Right atrium auricular region (tissue), 2 donors: ENCODE results near the gene BBS9. TPM values are rescaled to one million over a fixed set of nuclear protein-coding genes. Genes with fewer than 3 reads are reported as not detected.
"Not testable (repeated sequence)": the region's sequence is repeated elsewhere in the genome, so short reads cannot be mapped to it uniquely, and the experiment has no call there.

Experiments used
- DNase-seq: peaks from one replicate; pipeline ENCODE4 v3.0.0-alpha.2; 2019; ENCODE audit warnings: low spot score
- H3K27ac ChIP-seq, 2 donors: fragments of 200-600 bp; sonication (generic); 1 replicate in 1 of 2; 2 replicates in 1 of 2; pipeline ENCODE4 v1.5.1; 2016 to 2019
- H3K27me3 ChIP-seq, 2 donors: fragments of 200-600 bp; sonication (generic); one replicate each; pipeline versions ENCODE4 v1.5.1 to v1.6.0; 2017 to 2019
- H3K36me3 ChIP-seq: fragments of 200-600 bp; sonication (generic); one replicate; pipeline ENCODE4 v1.5.1; 2016
- H3K4me1 ChIP-seq, 2 donors: fragments of 200-600 bp; sonication (generic); one replicate each; pipeline versions ENCODE4 v1.5.1 to v1.6.0; 2017 to 2019
- H3K4me3 ChIP-seq, 2 donors: fragments of 200-600 bp; sonication (generic); 1 replicate in 1 of 2; 2 replicates in 1 of 2; pipeline ENCODE4 v1.5.1; 2017 to 2019; ENCODE audit warnings: mild to moderate bottlenecking in 1 of 2, moderate library complexity in 1 of 2
- H3K9me3 ChIP-seq, 2 donors: fragments of 200-600 bp; sonication (generic); one replicate each; pipeline ENCODE4 v1.5.1; 2019
- CTCF ChIP-seq, 2 donors: fragments of 200-600 bp; sonication (generic); IDR thresholded peaks; one replicate each; pipeline ENCODE4 v1.5.1; 2019; ENCODE audit warnings: antibody characterized with exemption in 2 of 2
- total RNA-seq, 2 donors: library from RNA; depleted of rRNA; stranded (reverse); fragments of >200 nt; gene quantifications; one replicate each; pipeline ENCODE4 v1.1.0, GENCODE V29; 2016

The BBS9 gene
- total RNA-seq, 2 donors from 2014 or later: 13.3 to 13.8 TPM

- no peak for TF ChIP-seq CTCF (IDR thresholded peaks at IDR 0.05)
- no peak overlapping the region for H3K4me3 ChIP-seq
- no peaks in the 10 kb centered on the region for H3K9me3 ChIP-seq
- DNase-seq: no peak
- no peaks in the 10 kb centered on the region for H3K4me1 ChIP-seq
- H3K36me3 ChIP-seq: peaks cover 22% of the 10 kb centered on the region
- H3K27ac ChIP-seq: no peak overlapping the region
- no peaks in the 10 kb centered on the region for H3K27me3 ChIP-seq
Measured at GRCh38 chr7:33091111-33091531, 38.2 kb upstream of the BBS9 start.

GRCh38 chr7:33091641-33092191 is 37.6 kb upstream of the BBS9 start:
- DNase-seq: no peak

GRCh38 chr7:33093266-33093665 is 36.1 kb upstream of the BBS9 start:
- Histone ChIP-seq H3K27ac (no peak overlapping the region), H3K4me1 (no peaks in the 10 kb centered on the region), H3K36me3 (peaks cover 31% of the 10 kb centered on the region), H3K27me3 (no peaks in the 10 kb centered on the region), H3K4me3 (no peak overlapping the region), H3K9me3 (no peaks in the 10 kb centered on the region)
- no peak for DNase-seq
- TF ChIP-seq CTCF (IDR thresholded peaks at IDR 0.05): no peak

More at GRCh38 chr7:33091641-33092191, 37.6 kb upstream of the BBS9 start:
- Histone ChIP-seq H3K9me3 (no peaks in the 10 kb centered on the region), H3K4me3 (no peak overlapping the region), H3K27me3 (no peaks in the 10 kb centered on the region), H3K27ac (no peak overlapping the region), H3K36me3 (peaks cover 28% of the 10 kb centered on the region), H3K4me1 (no peaks in the 10 kb centered on the region)
- no peak for TF ChIP-seq CTCF (IDR thresholded peaks at IDR 0.05)

- H3K9me3 ChIP-seq, H3K4me1 ChIP-seq, H3K27me3 ChIP-seq, H3K27ac ChIP-seq, H3K4me3 ChIP-seq, DNase-seq: not testable (repeated sequence)
- peaks cover 42% of the 10 kb centered on the region for H3K36me3 ChIP-seq
Measured at GRCh38 chr7:33094745-33095275, 34.6 kb upstream of the BBS9 start.

- H3K27me3 ChIP-seq: no peaks in the 10 kb centered on the region
- H3K4me3 ChIP-seq: no peak overlapping the region
- H3K36me3 ChIP-seq: peaks cover 50% of the 10 kb centered on the region
- peak overlapping the region in 1 of 2 donors; percentile 62 for H3K27ac ChIP-seq
- H3K4me1 ChIP-seq: no peaks in the 10 kb centered on the region
- H3K9me3 ChIP-seq: no peaks in the 10 kb centered on the region
- no peak for DNase-seq
- TF ChIP-seq CTCF (IDR thresholded peaks at IDR 0.05): no peak
Measured at GRCh38 chr7:33099154-33099940, 30.0 kb upstream of the BBS9 start.

GRCh38 chr7:33100770-33101169 is 28.6 kb upstream of the BBS9 start:
- H3K27ac ChIP-seq: no peak overlapping the region
- H3K4me1 ChIP-seq: peaks cover 0 to 4% of the 10 kb centered on the region in 2 donors
- no peak for TF ChIP-seq CTCF (IDR thresholded peaks at IDR 0.05)
- no peak for DNase-seq
- peaks cover 42% of the 10 kb centered on the region for H3K36me3 ChIP-seq
- no peaks in the 10 kb centered on the region for H3K27me3 ChIP-seq
- no peaks in the 10 kb centered on the region for H3K9me3 ChIP-seq
- H3K4me3 ChIP-seq: no peak overlapping the region
